H1 (cell line): ENCODE results near the gene MCM3AP.
A peak's percentile ranks its signal among the peaks of the same experiment; 100 is the strongest.

Experiments used
- BCL11A ChIP-seq, 2 experiments: IDR thresholded peaks; one replicate each; pipeline ENCODE4 v1.6.1; 2011; ENCODE audit warnings: low read depth in 2 of 2, low read length in 2 of 2, mild to moderate bottlenecking in 2 of 2
- CEBPB ChIP-seq: IDR thresholded peaks from 2 replicates; pipeline ENCODE4 v1.6.1; 2012; ENCODE audit warnings: low read depth, low read length
- JUND ChIP-seq: IDR thresholded peaks from 2 replicates; pipeline ENCODE4 v1.6.1; 2011; ENCODE audit warnings: mild to moderate bottlenecking, improper control_type of control experiment, low read length
- NRF1 ChIP-seq: IDR thresholded peaks from 2 replicates; pipeline ENCODE4 v1.6.1; 2011; ENCODE audit warnings: mild to moderate bottlenecking, low read depth, low read length, improper control_type of control experiment
- RAD21 ChIP-seq, 2 experiments: IDR thresholded peaks in 1 of 2; conservative IDR thresholded peaks in 1 of 2; 2 replicates each; pipeline ENCODE4 v1.6.1; 2011; ENCODE audit warnings: low read depth in 2 of 2, low read length in 2 of 2, improper control_type of control experiment in 1 of 2, inconsistent platforms in 1 of 2, mild to moderate bottlenecking in 1 of 2, moderate library complexity in 1 of 2
- RBBP5 ChIP-seq: IDR thresholded peaks from 2 replicates; pipeline ENCODE4 v1.7.1; 2012; ENCODE audit warnings: low read depth, mild to moderate bottlenecking, inconsistent platforms, low read length, moderate library complexity, borderline replicate concordance
- SP2 ChIP-seq: IDR thresholded peaks from 2 replicates; pipeline ENCODE4 v1.6.1; 2012; ENCODE audit warnings: mild to moderate bottlenecking, low read length, inconsistent platforms
- SRF ChIP-seq: IDR thresholded peaks from 2 replicates; pipeline ENCODE4 v1.6.1; 2011; ENCODE audit warnings: mild to moderate bottlenecking, low read depth, low read length, moderate library complexity
- SUZ12 ChIP-seq: fragments of 200-600 bp; sonication (generic); IDR thresholded peaks from 2 replicates; pipeline ENCODE4 v1.6.1; 2012; ENCODE audit warnings: mild to moderate bottlenecking, inconsistent platforms, low read length, moderate library complexity, mixed read lengths
- TCF12 ChIP-seq: IDR thresholded peaks from 2 replicates; pipeline ENCODE4 v1.6.1; 2011; ENCODE audit warnings: low read depth, mild to moderate bottlenecking, low read length
- TF ChIP-seq, protein P1 (sequence below), 3 experiments: IDR thresholded peaks; 1 replicate in 2 of 3; 2 replicates in 1 of 3; pipeline versions ENCODE4 v1.5.1 to v1.6.1; 2011; ENCODE audit warnings: low read length in 3 of 3, mild to moderate bottlenecking in 3 of 3, inconsistent platforms in 2 of 3, low read depth in 1 of 3, moderate library complexity in 1 of 3; ENCODE audit not compliant: insufficient read depth in 1 of 3; ENCODE audit errors: control extremely low read depth in 1 of 3
- TF ChIP-seq, protein P2 (sequence below): IDR thresholded peaks from 2 replicates; pipeline ENCODE4 v1.6.1; 2012; ENCODE audit warnings: low read length, inconsistent platforms
- TF ChIP-seq, protein P3 (sequence below): IDR thresholded peaks from 2 replicates; pipeline ENCODE4 v1.6.1; 2012; ENCODE audit warnings: inconsistent platforms
- TF ChIP-seq, protein P4 (sequence below): IDR thresholded peaks from 2 replicates; pipeline ENCODE4 v1.6.1; 2011; ENCODE audit warnings: low read depth, mild to moderate bottlenecking, low read length; ENCODE audit not compliant: insufficient read depth

- TF ChIP-seq, protein P1, sequence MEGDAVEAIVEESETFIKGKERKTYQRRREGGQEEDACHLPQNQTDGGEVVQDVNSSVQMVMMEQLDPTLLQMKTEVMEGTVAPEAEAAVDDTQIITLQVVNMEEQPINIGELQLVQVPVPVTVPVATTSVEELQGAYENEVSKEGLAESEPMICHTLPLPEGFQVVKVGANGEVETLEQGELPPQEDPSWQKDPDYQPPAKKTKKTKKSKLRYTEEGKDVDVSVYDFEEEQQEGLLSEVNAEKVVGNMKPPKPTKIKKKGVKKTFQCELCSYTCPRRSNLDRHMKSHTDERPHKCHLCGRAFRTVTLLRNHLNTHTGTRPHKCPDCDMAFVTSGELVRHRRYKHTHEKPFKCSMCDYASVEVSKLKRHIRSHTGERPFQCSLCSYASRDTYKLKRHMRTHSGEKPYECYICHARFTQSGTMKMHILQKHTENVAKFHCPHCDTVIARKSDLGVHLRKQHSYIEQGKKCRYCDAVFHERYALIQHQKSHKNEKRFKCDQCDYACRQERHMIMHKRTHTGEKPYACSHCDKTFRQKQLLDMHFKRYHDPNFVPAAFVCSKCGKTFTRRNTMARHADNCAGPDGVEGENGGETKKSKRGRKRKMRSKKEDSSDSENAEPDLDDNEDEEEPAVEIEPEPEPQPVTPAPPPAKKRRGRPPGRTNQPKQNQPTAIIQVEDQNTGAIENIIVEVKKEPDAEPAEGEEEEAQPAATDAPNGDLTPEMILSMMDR (IDR thresholded peaks at IDR 0.05; ENCODE audit: control extremely low read depth in 1 of 3, insufficient read depth in 1 of 3, low read depth in 1 of 3, low read length in 3 of 3), result no peak
- TF ChIP-seq JUND, result peak; percentile 89
- TF ChIP-seq, protein P2, sequence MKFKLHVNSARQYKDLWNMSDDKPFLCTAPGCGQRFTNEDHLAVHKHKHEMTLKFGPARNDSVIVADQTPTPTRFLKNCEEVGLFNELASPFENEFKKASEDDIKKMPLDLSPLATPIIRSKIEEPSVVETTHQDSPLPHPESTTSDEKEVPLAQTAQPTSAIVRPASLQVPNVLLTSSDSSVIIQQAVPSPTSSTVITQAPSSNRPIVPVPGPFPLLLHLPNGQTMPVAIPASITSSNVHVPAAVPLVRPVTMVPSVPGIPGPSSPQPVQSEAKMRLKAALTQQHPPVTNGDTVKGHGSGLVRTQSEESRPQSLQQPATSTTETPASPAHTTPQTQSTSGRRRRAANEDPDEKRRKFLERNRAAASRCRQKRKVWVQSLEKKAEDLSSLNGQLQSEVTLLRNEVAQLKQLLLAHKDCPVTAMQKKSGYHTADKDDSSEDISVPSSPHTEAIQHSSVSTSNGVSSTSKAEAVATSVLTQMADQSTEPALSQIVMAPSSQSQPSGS, result no peak
- TF ChIP-seq, protein P3, sequence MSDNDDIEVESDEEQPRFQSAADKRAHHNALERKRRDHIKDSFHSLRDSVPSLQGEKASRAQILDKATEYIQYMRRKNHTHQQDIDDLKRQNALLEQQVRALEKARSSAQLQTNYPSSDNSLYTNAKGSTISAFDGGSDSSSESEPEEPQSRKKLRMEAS, result no peak
- no peak for TF ChIP-seq NRF1
- TF ChIP-seq, protein P4, sequence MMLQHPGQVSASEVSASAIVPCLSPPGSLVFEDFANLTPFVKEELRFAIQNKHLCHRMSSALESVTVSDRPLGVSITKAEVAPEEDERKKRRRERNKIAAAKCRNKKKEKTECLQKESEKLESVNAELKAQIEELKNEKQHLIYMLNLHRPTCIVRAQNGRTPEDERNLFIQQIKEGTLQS, result no peak
- TF ChIP-seq BCL11A (IDR thresholded peaks at IDR 0.05; ENCODE audit: low read depth in 2 of 2, low read length in 2 of 2), result no peak
- TF ChIP-seq TCF12, result no peak
- no peak for TF ChIP-seq RAD21 (IDR thresholded peaks at IDR 0.05 in 1 of 2, conservative IDR thresholded peaks at IDR 0.05 in 1 of 2; ENCODE audit: low read depth in 2 of 2, low read length in 2 of 2)
- TF ChIP-seq RBBP5, result no peak
- TF ChIP-seq SP2, result no peak
- no peak for TF ChIP-seq CEBPB
- TF ChIP-seq SRF, result no peak
- TF ChIP-seq SUZ12, result no peak
Observed at GRCh38 chr21:46188226-46189212, 96.9 kb downstream of the MCM3AP start.
